Ovary (tissue), 9 donors: ENCODE measurements around the gene SPRED2. TPM values are rescaled to one million over a fixed set of nuclear protein-coding genes. Genes with fewer than 3 reads are reported as not detected.

ENCODE experiments used
- DNase-seq, 5 donors: peaks; one replicate each; pipeline ENCODE4 v3.0.0-alpha.2; 2019 to 2020
- H3K27ac ChIP-seq, 2 donors: fragments of 200-600 bp; one replicate each; pipeline versions ENCODE4 v1.5.1 to v1.8.0; 2019 to 2022
- H3K27me3 ChIP-seq: fragments of 200-600 bp; one replicate; pipeline ENCODE4 v1.8.0; 2022
- H3K36me3 ChIP-seq: fragments of 200-600 bp; sonication (generic); one replicate; pipeline ENCODE4 v1.5.1; 2019
- H3K4me1 ChIP-seq: one replicate; pipeline ENCODE4 v1.8.1; 2013; ENCODE audit warnings: mild to moderate bottlenecking, moderate library complexity; ENCODE audit not compliant: insufficient read depth
- H3K4me3 ChIP-seq: fragments of 200-600 bp; sonication (generic); one replicate; pipeline ENCODE4 v1.5.1; 2017
- H3K9me3 ChIP-seq, 2 donors: fragments of 200-600 bp in 1 of 2; sonication (generic) in 1 of 2; one replicate each; pipeline versions ENCODE4 v1.5.1 to v1.8.1; 2013 to 2019; ENCODE audit warnings: mild to moderate bottlenecking in 1 of 2, moderate library complexity in 1 of 2
- EP300 ChIP-seq: sonication (generic); formaldehyde crosslinking; IDR thresholded peaks from one replicate; pipeline ENCODE4 v1.6.1; 2017; ENCODE audit warnings: antibody characterized with exemption
- POLR2A ChIP-seq: fragments of 450-650 bp; IDR thresholded peaks from one replicate; pipeline ENCODE4 v1.6.1; 2017; ENCODE audit warnings: antibody characterized with exemption, mild to moderate bottlenecking, moderate library complexity
- WGBS, 3 donors: extraction: QIAGEN DNeasy Blood & Tissue Kit in 1 of 3; methylation state at CpG; one replicate each; pipeline versions ENCODE4 v1.1.5 to v1.1.7; 2013 to 2017; 5-methylcytosine and 5-hydroxymethylcytosine counted together
- intact Hi-C, 4 donors: fragments of 100-400 bp; cut with DNase I; formaldehyde crosslinking; loops; one replicate each; pipeline versions ENCODE4 v1.11.0 to v1.15.1; 2022 to 2023
- polyA plus RNA-seq, 2 donors: library from polyadenylated mRNA; stranded (reverse); fragments of 200-250 nt in 1 of 2; fragments of 350-450 nt in 1 of 2; fragmentation: Illumina TruSeq in 1 of 2; extraction: RNeasy Lipid Tissue Mini Kit (QIAGEN cat#74804) in 1 of 2; gene quantifications; one replicate each; pipeline ENCODE4 v1.2.3, GENCODE V29; 2013 to 2014
- total RNA-seq, 7 donors: library from RNA; depleted of rRNA in 2 of 7; stranded (reverse); fragments of >200 nt in 2 of 7; fragmentation: NEBNext Ultra II Directional in 3 of 7; extraction: Animal tissue kit (Norgen Biotek cat#: 25700) in 3 of 7; gene quantifications; one replicate each; pipeline versions ENCODE4 v1.1.0 to v1.2.4, GENCODE V29; 2016 to 2023
- TF ChIP-seq, protein P1 (sequence below), 3 donors: fragments of 450-650 bp in 2 of 3; fragments of 200-600 bp in 1 of 3; IDR thresholded peaks; one replicate each; pipeline versions ENCODE4 v1.5.1 to v1.8.0; 2016 to 2022; ENCODE audit warnings: antibody characterized with exemption in 3 of 3, mild to moderate bottlenecking in 1 of 3
- donor health status: DM: no; HTN: no; CAD: no; lungs with moderate emphysema.
- donor health status: DM: no; HTN: no; CAD: no.
- donor health status: Bipolar disorder and iron deficiency.
- donor health status: DM: yes; HTN: yes; CAD: no.
- donor health status: DM: no; HTN: no; CAD: no.
- donor health status: DM: yes; HTN: yes; CAD: no.

Gene SPRED2
- total and polyA plus RNA-seq, 9 donors: 13.1 to 32.9 (median 17.6) TPM

DNA sequence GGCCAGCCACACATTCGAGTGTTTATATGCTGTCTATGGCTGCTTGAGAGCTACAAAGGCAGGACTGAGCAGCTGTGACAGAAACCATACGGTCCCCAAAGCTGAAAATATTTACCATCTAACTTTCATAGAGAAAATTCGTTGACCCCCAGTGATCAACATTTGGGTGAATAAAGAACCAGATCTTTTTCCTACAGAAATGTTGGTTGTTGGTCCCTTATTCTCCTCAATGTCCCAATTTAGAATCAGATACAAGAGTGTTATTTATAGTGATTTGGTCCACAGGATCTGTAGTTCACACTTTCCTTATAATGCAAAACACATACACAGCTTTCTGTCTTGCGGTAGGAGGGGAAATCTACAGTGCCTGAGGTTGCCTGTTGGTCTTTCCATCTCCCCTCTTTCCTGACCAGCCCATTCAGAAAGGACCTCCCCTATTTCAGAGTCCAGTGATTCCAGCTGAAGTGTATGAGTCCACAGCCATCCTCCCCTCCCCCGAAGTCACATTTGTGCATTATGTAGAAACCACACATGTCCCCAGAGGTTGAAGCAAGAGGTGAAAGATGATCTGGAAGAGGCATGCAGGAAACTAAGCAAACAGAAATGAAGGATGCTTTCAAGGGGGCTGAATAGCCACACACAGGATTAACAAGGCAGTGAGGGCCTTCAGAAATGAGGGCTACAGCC lies 61.9 kb downstream of the SPRED2 start:
- TF ChIP-seq POLR2A (no peak), EP300 (no peak)
- TF ChIP-seq, protein P1, sequence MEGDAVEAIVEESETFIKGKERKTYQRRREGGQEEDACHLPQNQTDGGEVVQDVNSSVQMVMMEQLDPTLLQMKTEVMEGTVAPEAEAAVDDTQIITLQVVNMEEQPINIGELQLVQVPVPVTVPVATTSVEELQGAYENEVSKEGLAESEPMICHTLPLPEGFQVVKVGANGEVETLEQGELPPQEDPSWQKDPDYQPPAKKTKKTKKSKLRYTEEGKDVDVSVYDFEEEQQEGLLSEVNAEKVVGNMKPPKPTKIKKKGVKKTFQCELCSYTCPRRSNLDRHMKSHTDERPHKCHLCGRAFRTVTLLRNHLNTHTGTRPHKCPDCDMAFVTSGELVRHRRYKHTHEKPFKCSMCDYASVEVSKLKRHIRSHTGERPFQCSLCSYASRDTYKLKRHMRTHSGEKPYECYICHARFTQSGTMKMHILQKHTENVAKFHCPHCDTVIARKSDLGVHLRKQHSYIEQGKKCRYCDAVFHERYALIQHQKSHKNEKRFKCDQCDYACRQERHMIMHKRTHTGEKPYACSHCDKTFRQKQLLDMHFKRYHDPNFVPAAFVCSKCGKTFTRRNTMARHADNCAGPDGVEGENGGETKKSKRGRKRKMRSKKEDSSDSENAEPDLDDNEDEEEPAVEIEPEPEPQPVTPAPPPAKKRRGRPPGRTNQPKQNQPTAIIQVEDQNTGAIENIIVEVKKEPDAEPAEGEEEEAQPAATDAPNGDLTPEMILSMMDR (IDR thresholded peaks at IDR 0.05): no peak
- H3K4me3 ChIP-seq: no peak overlapping the region
- DNase-seq: no peak
- no peaks in the 10 kb centered on the region for H3K4me1 ChIP-seq
- H3K27me3 ChIP-seq: no peaks in the 10 kb centered on the region
- intact Hi-C loops: no loop called here
- H3K27ac ChIP-seq: no peak overlapping the region
- H3K36me3 ChIP-seq: no peaks in the 10 kb centered on the region
- H3K9me3 ChIP-seq: no peaks in the 10 kb centered on the region
- WGBS, 3 donors: 80 to 89% (median 84%) methylated on average over 5 of the region's 5 CpGs

DNA sequence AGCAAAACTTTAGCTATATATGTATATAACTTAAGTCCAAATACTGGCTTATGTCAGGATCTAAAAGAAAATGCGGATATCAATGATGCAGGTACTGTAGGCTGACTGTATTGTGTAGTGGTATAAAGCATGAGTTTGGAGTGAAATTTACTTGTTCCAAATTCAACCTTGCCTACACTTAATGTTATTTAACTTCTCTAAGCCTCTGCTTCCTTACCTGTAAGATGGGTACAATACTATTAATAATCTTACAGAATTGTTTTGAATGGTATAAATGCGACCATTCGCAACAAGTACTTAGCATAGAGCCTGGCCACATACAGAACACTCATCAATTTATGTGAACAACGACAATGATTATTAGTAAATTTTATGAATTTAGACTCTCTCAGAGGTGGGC lies 62.4 kb downstream of the SPRED2 start:
- TF ChIP-seq EP300 (no peak), POLR2A (no peak)
- TF ChIP-seq, protein P1 (IDR thresholded peaks at IDR 0.05): no peak
- 73 to 85% (median 83%) methylated on average over 4 of the region's 4 CpGs for WGBS, 3 donors
- no peak for DNase-seq
- Histone ChIP-seq H3K9me3 (no peaks in the 10 kb centered on the region), H3K36me3 (no peaks in the 10 kb centered on the region), H3K4me3 (no peak overlapping the region), H3K4me1 (no peaks in the 10 kb centered on the region), H3K27ac (no peak overlapping the region), H3K27me3 (no peaks in the 10 kb centered on the region)
- intact Hi-C loops: no loop called here

DNA sequence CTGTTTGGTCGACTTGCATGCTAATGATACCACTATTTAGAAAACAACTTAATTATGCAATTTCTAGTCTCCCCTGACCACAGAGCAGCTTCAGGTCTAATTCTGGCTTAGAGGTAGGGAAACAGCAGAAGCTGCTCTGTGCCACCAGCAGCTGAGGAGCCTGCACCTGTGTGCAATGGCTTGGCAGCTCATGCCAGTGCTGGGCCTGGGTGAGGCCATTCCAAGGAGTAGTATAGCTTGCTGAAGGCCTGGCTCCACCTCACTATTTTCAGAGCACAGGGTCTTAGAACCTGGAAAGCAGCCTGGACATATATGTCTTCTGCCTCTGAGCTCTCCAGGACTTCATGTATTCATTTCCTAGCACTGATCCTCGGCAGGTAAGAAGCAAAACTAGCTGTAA lies 62.8 kb downstream of the SPRED2 start:
- no peak overlapping the region for H3K4me3 ChIP-seq
- TF ChIP-seq, protein P1 (IDR thresholded peaks at IDR 0.05): no peak
- no peak for TF ChIP-seq EP300
- TF ChIP-seq POLR2A: no peak
- H3K36me3 ChIP-seq: no peaks in the 10 kb centered on the region
- H3K27ac ChIP-seq: no peak overlapping the region
- WGBS, 3 donors: 83 to 90% (median 89%) methylated on average over 2 of the region's 2 CpGs
- no peaks in the 10 kb centered on the region for H3K4me1 ChIP-seq
- no peaks in the 10 kb centered on the region for H3K9me3 ChIP-seq
- DNase-seq: no peak
- intact Hi-C loops: no loop called here
- H3K27me3 ChIP-seq: no peaks in the 10 kb centered on the region

DNA sequence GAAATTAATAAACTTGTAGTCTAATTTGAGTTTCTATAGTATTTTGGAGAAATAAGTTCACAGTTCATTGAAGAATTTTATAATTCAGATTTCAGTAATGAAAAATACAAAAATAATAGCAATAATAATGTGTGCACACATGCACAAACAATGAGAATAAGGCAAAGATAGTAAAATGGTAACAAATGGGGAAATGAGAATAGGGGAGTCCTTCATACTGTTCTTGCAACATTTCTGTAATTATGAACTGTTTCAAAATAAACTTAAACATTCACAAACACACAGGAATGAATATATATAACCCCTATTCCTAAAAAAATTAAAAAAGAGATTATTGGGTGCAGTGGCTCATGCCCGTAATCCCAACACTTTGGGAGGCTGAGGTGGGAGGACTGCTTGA lies 63.9 kb downstream of the SPRED2 start:
- intact Hi-C loops: no loop called here
- Histone ChIP-seq H3K36me3 (no peaks in the 10 kb centered on the region), H3K27me3 (no peaks in the 10 kb centered on the region), H3K4me1 (no peaks in the 10 kb centered on the region), H3K27ac (no peak overlapping the region), H3K4me3 (no peak overlapping the region), H3K9me3 (no peaks in the 10 kb centered on the region)
- no peak for DNase-seq
- TF ChIP-seq, protein P1 (IDR thresholded peaks at IDR 0.05): no peak
- no peak for TF ChIP-seq POLR2A
- TF ChIP-seq EP300: no peak
- 92 to 100% (median 98%) methylated on average over 1 of the region's 1 CpG for WGBS, 3 donors
